ENCODE data around the gene MTLN.
"Not testable (repeated sequence)": the region's sequence is repeated elsewhere in the genome, so short reads cannot be mapped to it uniquely, and the experiment has no call there.

Gene MTLN, protein sequence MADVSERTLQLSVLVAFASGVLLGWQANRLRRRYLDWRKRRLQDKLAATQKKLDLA

DNA sequence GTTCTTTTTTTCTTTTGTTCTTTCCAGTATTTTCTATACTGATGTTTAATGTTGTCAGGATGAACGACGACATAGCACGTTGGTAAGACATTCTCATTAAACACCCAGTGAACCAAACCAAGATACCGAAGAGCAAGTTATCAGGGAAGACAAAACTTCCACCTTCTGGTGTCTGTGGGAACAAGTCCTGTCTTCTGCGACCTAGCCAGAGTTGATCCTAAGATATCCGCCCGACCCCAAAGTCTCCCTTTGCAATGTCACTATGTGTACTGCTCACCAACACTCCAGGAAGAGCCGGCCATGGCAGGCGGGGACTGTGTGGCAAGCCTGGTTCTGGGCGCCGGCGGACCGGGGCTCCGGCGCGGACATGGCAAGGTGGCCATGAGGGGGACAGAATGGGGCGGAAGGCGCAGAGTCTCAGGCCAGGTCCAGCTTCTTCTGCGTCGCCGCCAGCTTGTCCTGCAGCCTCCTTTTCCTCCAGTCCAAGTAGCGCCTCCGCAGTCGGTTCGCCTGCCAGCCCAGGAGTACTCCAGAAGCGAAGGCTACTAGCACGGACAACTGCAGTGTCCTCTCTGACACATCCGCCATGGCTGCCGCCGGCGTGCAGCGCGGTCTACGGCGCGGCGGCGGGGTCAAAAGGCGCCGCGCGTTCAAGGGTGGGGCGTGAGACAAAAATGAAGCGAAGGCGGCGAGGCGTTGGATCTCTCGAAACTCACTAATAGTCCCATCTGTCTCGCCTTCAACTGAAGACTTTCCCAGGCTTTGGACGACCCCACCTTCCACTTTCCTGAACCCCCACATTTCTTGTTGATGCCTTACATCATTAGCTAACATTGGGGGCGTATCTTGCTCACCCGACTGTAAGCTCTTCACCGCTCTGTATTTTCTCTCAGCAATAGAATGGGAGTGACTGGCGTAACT, at the start of gene MTLN:
Gene MTLN (minus strand): TSS at position 610 of the 921 bp plus-strand sequence. CDS start 22 bp downstream, at position 588.
- peak; percentile 25 for DNase-seq (ENCODE audit: low read depth, low spot score)

DNA sequence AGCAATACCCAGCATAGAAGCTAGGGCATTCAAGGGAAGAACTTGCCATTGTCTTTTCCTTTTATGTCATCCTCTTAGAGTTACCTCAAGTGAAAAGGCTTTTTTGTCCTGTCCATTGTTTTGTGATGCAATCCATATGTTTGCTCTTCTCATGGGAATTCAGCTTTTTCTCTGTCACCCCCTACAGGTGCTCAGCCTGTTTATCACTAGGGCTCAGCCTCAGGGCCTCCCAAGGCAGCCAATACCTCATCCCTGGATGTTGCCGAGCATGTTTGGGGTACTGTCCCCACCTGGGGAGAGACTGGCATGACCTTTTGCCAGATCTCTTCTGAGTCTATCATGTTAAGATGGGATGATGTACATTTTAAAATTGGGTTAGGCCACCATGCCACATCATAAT, 49.6 kb upstream of the MTLN start:
- DNase-seq (ENCODE audit: low read depth, low spot score), result not testable (repeated sequence)

DNA sequence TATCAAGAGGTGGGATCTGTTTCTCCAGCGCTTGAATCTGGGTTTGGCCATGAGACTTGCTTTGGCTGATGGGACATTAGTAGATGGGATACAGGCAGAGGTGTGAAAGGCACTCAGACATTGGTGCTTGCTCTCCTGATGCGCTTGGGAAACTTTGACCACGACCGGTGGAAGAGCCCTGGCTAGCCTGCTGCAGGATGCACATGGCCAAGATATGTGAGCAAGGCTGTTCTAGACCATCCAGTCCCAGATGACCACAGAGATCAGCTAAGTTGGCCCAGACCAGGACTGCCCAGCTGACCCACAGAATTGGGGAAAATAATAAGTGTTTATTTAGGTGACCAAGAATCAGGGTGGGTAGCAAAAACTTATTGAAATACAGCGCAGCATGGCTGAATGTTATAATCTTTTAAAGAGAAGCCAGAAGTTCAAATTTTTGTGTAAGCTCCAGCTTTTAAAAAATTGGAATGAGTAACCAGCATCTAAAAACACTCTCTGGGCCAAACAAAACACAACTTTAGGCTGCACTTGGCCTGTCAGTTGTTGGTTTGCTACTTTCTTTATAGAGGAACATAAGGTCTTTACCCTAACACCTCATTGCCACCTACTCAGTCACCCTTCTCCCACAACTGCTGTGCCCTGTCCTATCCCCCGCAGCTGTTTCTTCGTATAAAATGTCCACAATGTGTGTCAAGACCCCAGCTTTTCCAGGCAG, 35.9 kb upstream of the MTLN start:
- not testable (repeated sequence) for DNase-seq (ENCODE audit: low read depth, low spot score)

DNA sequence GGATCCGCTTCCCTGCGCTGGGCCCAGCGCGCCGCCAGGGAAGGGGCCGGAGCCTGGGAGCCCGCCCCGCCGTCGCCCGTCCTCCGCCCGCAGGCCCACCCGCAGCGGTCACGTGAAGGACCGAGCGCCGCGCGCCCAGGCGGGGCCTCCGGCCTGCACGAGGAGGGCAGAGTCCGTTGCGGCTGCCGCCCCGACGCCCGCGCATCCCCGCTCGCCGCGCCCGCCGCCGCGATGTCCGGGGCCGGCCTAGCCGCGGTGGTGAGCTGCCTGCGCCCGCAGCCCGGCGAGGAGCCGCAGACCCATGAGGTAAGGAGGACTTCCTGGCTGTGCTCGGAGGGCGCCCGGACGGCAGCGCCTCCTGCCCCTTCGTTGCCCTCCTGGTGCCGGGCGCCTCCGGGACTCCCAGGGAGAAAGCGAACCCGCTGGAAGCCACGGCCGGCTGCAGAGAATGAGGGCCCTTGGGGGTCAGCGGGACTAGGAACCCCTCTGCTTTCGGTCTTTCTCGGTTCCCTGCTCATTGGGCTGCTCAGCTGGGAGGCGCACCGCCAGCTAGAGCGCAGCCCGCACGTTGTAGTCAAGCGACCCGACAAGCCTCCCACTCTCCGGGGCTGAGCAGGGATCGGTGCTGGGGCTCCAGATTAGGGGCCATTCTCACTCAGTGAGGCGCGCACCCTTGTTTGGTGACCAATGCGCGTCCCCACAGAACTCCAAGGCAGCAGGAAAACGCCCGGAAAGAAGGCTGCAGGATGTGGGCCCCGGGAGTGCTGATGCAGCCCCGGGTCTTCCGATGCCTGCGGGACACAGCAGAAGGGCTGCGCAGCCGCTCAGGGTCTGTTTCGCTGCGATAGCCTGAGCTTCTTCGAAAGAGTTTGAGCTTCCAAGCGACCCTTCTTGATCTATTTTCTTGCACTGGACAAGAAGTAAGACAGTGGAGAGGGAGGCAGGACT, 33.4 kb upstream of the MTLN start:
- DNase-seq (ENCODE audit: low read depth, low spot score), result not testable (repeated sequence)

DNA sequence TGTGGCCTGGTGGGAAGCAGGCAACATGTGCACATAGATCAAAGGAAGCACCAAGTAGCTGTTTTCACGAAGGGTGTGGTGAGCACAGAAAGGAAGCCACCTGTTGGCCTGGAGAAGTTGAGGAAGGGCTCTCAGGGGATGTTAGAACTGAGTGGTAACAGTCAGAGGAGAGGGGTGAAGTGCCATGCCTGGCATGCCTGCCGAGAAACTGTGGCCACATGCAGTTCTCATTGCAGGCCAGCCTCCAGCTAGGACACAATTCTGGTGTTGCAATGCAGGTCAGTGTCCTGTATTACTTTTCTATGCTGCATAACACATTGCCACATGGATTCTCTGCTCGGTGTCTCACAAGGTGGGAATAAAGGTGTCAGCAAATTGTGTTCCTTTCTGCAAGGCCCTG, 30.9 kb upstream of the MTLN start:
- DNase-seq (ENCODE audit: low read depth, low spot score), result not testable (repeated sequence)

DNA sequence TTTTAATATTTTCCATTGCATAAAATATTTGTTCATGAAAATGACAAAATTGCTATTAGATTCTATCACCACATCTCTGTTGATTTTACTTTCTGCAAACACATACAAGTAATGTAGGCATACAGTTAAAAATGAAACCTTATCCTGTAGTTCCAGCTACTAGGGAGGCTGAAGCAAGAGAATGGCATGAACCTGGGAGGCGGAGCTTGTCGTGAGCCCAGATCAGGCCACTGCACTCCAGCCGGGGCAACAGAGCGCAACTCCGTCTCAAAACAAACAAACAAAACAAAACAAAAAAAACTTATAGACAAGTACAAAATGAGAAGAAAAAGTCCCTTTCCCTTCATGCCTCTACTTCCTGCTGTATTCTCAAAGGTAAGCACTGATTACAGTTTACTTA, 22.2 kb upstream of the MTLN start:
- not testable (repeated sequence) for DNase-seq (ENCODE audit: low read depth, low spot score)

DNA sequence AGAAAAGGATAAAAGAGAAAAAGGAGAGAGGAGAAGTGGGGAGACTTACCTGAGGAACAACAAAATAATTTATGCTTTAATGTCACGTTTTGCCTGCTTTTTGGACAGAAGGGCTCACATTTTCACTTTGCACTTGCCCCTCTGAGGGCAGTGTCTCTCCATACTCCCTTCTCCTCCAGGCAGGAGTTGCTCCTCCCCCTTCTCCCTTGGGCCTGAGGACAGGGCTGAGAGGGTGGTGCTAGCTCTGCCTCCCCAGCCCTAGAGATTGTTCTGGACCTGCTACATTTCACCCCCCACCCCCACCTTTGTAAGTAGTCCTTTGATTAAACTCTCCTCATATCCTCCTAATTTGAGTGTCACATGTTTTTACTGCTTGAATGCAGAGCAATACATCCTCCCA, 17.5 kb upstream of the MTLN start:
- DNase-seq (ENCODE audit: low read depth, low spot score), result not testable (repeated sequence)

DNA sequence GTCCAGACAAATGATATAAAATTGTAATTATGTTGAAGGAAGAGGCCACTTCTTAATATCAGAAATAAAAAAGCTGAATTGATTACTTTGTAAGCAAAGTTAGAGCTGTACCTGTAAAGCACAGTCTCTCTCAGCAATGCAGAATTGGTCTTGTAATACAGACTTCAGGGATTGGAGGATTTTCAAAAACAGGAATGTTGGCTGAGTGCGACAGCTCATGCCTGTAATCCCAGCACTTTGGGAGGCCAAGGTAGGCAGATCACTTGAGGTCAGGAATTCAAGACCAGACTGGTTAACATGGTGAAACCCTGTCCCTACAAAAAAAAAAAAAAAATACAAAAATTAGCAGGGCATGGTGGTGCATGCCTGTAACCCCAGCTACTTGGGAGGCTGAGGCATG, 10.3 kb upstream of the MTLN start:
- not testable (repeated sequence) for DNase-seq (ENCODE audit: low read depth, low spot score)

DNA sequence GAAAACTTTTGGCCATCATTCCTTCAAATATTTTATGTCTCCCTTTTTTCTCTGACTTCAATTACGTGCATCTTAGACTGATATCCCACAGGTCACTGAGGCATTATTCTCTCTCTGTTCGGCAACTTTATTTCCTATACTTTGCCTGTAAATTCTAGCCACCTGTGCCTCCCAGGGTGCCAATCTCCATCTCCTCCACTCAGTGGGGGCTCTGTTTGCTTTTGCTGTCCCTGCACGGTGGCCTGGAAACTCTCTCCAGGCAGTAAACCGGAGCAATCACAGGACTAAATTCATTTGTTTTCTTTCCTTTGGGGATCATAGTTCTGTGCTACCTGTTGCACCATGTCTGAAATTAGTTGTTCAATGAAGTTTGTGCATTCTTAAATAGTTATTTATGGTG, 9.6 kb upstream of the MTLN start:
- no peak for DNase-seq (ENCODE audit: low read depth, low spot score)

DNA sequence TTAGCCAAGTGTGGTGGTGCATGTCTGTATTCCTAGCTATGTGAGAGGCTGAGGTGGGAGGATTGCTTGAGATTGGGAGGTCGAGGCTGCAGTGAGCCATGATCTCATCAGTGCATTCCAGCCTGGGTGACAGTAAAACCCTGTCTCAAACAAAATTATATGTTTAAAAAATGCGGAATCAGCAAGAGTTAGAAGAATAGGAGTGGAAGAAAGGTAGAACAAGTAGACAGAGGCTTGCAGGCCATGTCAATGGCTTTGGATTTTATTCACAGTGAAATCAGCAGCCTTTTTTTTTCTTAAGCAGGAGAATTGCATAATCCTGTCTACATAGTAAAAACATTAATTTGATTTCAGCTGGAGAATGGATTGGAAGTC, 7.8 kb upstream of the MTLN start:
- no peak for DNase-seq (ENCODE audit: low read depth, low spot score)

DNA sequence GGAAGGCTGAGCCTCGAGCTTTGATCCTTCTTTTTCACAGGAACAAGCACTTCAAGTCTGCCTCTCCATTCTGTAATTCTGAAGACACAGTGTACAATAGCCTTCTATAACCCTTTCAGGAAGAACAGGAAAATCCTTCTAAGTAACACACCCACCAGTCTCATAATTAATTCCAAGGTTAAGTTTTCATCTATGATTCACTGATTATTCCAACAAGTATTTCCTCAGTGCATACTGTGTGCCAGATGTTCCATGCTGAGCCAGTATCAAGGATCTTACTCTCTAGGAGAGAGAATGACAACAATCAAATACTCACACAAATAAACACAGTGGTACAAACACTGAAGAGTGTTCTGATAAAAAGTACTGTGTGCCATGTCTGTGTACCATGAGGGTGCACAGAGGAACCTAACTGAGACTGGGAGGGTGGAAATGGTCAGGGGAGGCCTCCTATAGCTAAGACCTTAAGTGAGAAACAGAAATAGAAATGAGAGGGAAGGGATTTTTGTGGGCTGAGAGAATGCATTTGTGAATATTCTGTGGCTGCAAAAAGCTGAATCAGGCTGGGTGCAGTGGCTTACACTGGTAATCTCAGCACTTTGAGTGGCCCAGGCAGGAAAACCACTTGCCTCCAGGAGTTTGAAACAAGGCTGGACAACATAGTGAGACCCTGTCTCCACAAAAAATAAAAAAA, 7.3 kb upstream of the MTLN start:
- DNase-seq (ENCODE audit: low read depth, low spot score), result no peak

DNA sequence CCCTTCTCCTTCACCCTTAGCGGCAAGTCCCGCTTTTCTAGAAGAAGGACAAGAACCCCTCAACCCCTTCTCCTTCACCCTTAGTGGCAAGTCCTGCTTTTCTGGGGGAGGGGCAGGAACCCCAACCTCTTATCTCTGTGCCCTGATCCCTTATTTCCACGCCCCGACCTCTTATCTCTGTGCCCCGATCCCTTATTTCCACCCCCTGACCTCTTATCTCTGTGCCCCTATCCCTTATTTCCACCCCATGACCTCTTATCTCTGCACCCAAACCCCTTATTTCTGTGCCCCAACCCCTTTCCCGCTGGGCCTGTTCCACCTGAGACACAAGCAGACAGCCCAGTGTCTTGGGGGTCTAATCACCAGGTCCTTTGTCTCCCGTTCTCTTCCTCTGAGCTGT, 6.5 kb upstream of the MTLN start:
- not testable (repeated sequence) for DNase-seq (ENCODE audit: low read depth, low spot score)

DNA sequence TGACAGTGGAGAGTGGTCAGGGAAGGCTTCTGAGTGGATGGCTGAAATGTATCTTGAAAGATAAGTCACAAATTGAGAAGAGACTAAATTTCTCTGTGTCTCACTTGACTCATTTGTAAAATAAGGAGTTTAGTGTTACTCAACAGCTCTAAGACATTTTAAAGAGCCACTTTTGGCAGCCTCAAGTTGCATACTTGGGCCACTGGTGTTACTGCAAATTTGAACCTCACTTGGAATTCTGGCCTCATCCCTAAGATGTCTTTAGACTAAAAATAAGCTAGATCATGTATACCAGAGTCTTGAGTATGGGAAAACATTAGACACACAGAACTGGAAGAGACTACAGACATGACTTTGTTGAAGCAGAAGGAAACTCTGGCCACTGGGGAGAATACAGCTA, 4.5 kb upstream of the MTLN start:
- DNase-seq (ENCODE audit: low read depth, low spot score), result no peak

DNA sequence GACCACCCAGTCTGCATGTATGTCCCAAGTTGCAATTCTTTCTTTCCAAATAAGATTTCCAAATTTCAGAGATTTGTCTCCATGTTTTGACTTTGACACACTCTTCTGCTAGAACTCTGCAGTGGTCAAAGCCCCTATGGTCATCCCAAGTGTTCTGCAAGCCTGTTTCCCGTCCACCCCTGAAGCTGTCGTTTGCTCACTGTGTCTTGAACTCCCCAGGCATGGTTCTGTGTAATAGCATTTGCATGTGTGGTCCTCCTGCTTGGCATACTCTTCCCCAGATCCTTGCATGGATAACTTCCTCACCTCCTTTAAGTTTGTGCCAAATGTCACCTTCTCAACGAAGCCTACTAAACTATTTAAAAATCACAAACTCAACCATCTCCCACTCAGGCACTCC, 3.9 kb upstream of the MTLN start:
- no peak for DNase-seq (ENCODE audit: low read depth, low spot score)

DNA sequence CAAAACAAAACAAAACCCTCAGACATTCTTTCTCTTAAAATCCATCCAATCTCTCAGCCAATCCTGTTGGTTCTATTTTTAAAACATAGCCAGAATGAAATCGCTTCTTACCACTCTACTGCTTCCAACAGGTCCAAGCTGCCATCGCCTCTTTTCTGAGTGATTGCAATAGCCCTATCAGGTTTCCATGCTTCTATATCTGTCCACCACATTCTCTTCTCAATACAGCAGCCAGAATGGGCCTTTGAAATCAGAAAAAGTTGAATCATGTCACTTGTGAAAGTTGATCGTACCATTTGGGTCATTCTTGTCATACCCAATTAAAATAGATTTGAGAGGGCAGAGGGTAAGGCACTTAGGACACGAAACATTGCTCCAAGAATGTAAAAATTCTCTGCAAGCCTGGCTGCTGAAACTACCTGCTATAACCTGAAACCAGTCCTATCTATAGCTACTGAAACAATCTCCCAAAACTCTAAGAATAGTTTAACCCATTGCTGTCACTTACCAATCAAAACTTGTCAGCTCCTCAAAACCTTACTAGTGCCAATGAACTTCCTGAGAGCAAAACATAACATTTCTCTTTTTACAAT, 3.3 kb upstream of the MTLN start:
- DNase-seq (ENCODE audit: low read depth, low spot score), result no peak

DNA sequence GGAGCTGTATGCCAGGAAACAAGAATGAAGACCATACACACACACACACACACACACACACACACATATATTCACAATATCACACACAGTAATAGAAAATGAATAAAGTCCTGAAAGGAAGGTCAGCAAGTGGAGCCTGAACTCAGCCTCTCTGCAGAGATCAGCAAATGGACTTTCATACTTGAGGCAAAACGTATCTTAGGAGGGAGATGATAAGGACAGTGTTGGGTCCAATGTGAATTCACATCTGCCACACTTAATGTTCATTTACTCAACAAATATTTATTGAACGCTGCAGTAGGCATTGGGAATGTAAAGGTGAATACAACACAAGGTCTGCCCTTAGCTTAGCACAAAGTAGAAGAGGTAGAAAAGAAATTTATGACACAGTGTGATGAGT, 2.7 kb upstream of the MTLN start:
- no peak for DNase-seq (ENCODE audit: low read depth, low spot score)

DNA sequence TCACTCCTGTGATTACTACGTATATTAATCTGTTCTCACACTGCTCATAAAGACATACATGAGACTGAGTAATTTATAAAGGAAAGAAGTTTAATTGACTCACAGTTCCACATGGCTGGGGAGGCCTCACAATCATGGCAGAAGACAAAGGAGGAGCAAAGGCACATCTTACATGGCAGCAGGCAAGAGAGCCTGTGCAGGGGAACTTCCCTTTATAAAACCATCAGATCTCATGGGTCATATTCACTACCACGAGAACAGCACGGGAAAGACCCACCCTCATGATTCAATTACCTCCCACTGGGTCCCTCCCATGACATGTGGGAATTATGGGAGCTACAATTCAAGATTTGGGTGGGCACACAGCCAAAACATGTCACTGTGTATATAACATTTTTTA, 1.2 kb upstream of the MTLN start:
- DNase-seq (ENCODE audit: low read depth, low spot score), result not testable (repeated sequence)

DNA sequence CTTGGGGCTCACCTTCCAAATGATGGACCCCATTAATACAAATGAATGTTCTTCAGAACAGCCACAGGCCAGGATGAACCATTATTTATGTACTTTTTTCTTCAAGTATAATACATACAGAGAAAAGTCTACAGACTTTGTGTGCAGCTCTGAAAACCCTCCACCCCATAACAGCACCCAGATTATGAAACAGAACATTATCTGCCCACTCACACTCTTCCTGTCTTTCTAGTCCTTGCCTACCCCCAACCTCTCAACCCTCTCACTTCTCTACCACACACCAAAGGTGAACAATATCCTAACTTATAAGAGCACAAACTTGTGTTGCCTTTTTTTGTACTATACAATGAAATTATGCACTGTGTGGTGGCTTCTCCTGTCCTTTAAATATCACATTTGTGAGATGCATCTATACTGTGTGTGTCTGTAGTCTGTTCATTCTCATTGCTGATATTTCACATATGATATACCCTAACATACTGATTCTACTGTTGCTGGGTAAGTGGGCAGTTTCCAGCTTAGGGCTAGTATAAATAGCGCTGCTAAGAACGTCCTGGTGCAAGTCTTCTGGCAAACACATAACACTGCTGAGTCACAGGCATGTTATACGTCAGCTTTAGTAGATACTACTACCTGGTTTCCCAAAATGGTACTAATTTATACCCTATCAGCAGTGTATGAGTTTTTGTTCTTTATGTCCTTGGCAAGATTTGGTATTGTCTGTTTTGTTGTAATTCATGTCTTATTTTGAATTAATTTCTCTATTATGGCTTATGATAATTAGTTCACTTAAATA, 6.5 kb downstream of the MTLN start:
- DNase-seq (ENCODE audit: low read depth, low spot score), result no peak

Data from activated CD4-positive, CD25-positive, alpha-beta regulatory T cell treated with anti-CD3 and anti-CD28 coated beads, Interleukin-2, amount 50 U/mL, for 16 hours (primary cell).